HG03558 (cell line): Measurements from ENCODE around the gene FRMPD4.
"Not testable (repeated sequence)": the region's sequence is repeated elsewhere in the genome, so short reads cannot be mapped to it uniquely, and the experiment has no call there.

Experiments
- ATAC-seq: cut with Tn5 transposase; IDR thresholded peaks from one replicate; pipeline ENCODE4 v1.9.1; 2021; ENCODE audit warnings: moderate number of reproducible peaks; ENCODE audit not compliant: unreplicated experiment; ENCODE audit errors: extremely low read depth

The FRMPD4 gene

DNA sequence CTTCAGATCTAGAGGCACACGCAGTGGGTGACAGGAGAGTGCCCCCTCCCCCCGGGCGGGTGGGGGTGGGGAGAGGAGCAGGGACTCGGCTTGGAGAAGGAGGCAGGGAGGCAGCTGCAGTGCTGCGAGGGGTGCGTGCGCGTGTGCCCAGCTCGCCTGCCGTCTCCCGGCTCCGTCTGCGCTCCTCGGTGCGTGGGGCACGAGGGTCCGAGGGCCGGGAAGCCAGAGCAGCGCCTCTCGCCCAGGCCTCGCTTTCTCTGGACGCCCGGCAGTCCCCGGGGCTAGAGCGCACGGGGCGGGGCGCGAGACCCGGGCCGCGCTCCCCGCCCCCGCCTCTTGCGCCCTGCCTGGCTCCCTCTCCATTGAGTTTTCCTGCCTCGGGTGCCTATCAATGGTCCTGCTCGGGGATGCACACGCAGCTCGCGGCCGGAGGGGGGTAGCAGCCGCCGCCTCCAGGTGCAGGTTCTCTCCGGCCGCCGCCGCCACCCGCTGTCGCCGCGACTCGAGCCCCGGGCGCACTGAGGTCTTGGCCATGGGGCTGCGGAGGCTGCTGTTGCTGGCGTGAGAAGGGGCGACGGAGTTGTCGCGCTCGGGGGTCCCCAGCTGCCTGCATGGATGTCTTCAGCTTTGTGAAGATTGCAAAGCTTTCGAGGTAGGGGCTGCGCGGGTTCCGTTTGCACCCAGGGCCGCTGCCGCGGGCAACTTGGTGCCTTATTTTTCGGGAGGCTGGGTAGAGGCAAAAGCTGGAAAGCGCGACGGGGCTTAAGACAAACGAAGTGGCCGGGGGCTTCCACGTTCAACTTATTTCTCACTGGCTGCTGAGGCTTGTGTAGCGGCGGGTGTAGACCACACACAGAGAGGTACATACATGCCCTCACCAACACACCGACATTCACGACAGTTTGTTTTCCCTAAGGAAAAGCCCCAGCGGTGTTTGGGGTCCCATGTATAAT lies at the start of gene FRMPD4:
Gene FRMPD4 (plus strand): TSS at position 113 of the 953 bp plus-strand sequence. CDS start 499 bp downstream, at position 612.
- no peak for ATAC-seq

DNA sequence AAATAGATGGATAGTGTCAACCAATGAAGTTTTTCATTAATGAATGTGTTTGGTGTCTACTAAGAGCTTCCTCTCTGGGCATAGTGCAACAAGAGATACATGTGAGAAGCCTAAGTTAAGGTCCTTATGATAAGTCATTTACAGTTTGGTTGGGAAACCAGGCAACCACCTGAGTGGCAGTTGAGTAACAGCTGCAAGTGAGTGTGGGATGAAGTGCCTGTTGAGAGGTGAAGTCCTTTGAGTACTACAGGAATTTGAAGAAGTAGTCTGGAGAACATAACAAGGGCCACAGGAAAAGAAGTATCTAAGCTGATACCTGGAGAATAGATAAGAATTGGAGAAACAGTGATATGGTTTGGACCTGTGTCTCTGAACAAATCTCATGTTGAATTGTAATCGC lies 48.5 kb upstream of the FRMPD4 start:
- no peak for ATAC-seq

DNA sequence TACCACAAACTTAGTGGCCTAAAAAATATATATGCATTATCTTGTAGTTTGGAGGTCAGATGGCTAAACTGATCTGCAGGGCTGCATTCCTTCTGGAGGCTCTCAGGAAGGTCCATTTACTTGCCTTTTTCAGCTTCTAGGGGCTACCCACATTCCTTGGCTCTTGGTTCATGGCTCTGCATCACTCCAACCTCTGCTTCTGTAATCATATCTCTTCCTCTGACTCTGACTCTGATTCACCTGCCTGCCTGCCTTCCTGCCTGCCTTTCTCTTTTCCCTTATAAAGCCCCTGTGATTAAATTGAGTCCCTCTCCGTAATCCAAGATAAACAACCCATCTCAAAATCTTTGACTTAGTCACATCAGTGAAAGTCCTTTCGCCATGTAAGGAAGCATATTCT lies 25.0 kb upstream of the FRMPD4 start:
- ATAC-seq: no peak

DNA sequence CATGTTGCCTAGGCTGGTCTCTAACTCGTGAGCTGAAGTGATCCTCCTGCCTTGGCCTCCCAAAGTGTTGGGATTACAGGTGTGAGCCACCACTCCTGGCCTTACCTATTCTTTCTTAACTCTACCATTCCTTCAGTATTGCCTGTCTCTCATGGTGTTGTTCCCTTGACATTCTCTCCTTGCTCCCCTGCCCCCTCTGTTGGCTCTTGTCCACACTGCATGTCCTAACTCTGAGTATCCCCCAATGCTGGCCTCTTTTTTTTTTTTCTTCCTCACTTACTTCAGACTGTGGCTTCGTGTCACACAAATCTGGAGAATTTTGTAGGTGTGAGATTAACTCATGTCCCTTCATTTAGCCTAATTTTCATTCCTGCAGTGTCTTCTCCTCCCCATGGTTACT lies 22.9 kb upstream of the FRMPD4 start:
- no peak for ATAC-seq

DNA sequence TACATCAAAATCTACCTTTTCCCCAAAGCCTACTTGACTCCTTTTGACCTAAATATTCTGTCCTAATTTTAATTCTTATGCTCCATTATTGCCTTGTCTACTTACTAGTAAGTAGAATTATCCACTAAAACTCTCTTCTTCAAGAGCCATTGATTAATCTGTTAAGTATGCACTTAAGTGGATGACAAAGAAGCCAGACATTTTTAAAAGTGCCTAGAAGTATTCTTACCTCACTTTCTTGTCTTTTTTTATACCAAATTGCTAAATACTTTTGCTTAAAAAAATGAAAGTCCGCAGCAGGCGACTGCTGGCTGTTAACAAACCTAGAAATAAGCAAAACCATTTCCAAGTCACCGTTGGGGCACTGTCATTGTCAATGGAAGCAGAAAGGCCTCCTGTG lies 20.1 kb upstream of the FRMPD4 start:
- no peak for ATAC-seq

DNA sequence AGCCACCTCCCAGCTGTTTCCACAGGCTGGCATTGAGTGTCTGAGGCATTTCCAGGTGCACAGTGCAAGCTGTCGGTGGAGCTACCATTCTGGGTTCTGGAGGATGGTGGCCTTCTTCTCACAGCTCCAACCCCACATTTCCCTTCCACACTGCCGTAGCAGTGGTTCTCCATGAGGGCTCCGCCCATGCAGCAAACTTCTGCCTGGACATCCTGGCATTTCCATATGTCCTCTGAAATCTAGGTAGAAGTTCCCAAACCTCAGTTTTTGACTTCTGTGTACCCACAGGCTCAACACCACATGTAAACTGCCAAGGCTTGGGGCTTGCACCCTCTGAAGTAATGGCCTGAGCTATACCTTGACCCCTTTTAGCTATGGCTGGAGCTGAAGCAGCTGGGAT lies 10.3 kb upstream of the FRMPD4 start:
- no peak for ATAC-seq

DNA sequence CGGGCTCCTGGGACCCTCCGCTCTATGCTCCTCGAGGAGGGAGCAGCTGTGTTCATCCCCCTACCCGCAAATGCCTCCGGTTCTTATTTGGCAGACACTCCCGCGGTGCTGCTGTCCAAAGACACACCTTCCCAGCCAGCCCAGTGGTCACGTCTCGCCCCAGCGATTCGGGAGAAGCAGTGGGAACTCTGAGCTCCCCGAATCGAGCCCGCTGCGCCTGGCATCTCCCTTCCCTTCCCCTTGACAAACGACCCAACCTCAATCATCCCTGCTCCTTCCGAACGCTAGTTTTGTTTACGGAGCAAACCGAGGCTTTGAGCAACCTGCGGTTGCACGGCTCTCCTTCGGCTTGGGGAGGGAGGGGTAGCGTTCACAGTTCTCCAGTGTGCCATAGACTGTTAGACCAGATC lies 317 bp upstream of the FRMPD4 start:
- ATAC-seq: no peak

DNA sequence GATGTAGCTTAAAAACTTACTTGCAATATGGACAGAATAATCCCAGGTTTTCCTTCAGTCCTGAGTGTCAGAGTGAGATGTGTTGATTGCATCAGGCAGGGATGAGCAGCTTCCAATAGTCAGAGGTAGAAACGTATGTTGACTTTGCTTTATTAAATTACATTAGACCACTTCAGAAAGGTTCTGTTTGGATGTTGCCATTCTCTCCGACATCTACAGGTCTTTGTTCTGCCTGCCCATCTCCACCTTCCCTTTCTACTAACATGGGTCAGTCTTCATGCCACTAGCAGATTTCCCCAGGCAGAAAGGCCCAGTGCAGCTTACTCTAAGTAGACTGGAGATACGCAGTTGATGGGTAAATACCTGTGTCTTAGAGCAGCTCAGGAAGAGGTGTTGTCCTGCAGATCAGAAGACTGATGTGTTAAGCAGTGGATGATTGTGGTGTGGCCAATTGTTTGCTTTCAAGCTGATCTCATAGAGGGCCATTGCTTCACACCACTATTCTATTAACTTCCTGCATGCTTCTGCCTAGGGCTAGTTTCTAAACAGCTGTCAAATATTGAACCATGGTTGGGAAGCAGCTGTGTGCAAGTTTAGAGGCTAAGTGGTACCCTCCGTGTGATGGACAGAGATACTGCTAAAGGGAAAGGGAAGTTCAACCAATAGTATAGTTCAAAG lies 1.8 kb downstream of the FRMPD4 start:
- ATAC-seq: no peak

DNA sequence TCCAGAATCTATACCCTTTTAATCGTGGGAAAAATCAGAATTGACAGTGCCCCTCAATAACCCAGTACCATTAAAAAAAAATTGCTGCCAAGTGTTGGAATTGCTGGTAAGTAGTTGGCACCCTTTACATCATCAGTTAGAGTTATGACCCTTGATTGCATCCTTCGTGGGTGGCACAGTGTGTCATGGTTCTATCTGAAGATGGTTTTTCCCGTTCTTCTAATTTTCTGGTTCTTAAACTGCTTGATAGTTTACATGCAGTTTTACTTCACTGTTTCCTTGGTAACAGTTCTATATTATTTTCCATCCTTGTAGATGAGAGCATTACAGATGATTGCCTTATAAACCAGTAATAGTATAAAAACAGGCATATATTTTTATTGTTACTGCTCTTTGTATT lies 3.2 kb downstream of the FRMPD4 start:
- no peak for ATAC-seq

DNA sequence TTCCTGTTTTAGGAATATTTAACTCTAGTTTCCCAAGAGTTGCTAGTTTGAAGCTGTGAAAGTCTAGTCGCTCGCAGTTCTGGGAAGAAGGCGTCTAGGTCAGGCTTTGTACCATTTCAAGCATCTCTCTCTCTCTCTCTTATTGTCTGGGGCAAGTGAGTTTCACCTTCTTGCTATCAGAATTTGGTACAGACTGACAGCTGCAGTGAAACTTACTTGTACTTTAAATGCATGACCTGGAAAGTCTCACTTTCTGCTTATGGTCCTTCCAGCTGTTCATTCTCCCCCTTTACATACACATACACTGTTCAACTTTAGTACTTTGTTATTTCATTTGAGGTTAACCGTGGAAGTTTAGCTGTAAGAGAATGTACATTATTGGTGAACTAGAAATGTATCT lies 4.4 kb downstream of the FRMPD4 start:
- ATAC-seq: no peak

DNA sequence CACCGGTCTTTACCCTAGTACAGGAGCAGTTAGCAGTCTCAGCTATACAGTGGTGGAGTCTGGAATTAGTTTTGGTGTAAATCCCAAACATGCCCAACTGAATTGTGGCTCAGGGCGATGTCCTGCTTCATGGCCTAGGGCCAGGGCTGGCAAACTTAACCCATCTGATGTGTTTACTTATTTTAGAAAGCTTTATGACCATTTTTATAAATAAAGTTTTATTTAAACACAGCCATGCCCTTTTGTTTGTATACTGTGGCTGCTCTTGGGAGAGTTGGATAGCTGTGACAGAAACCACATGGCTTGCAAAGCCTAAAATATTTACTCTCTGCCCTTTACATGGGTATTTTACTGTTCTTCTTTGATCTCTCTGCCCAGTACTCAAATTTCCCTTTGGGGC lies 7.1 kb downstream of the FRMPD4 start:
- no peak for ATAC-seq

DNA sequence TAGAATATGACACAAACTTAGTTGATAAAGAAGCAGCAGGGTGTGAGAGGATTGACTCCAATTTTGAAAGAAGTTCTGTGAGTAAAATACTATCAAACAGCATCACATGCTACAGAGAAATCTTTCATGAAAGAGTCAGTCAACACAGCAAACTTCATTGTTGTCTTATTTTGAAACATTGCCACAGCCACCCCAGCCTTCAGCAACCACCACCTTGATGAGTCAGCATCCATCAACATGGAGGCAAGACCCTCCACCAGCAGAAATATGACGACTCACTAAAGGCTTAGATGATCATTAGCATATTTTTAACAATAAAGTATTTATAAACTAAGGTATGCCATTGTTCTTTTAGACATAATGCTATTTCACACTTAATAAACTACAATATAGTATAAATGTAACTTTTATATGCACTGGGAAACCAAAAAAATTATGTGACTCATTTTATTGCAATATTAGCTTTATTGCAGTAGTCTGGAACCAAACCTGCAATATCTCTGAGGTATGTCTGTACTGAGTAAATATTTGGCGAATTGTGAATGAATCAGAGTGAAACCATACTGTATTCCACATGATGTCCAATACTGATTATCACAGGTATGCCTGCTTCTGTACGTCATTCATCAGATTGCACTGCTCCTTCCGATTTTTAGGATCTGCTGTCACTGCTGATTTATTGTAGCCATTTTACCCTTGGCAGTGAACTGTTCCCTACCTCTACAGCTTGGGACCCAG lies 11.6 kb downstream of the FRMPD4 start:
- ATAC-seq: no peak

DNA sequence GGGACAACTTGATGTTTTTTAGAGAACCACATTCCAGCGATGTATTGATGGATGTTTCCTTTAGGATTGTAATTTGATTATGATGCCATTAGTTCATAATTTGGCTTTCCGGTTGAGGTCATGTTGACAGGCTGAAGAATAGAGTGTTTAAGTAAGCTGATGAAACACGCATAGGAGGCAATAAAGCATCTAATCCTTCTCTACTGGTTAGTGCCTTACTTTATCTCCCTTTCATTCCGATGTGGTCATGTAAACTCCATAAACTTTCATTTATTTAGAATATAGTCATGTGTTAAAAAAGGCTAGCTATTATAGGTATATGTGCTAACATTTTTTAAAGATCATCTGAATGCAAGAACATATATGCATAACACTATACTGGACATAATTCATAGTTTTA lies 15.0 kb downstream of the FRMPD4 start:
- no peak for ATAC-seq

DNA sequence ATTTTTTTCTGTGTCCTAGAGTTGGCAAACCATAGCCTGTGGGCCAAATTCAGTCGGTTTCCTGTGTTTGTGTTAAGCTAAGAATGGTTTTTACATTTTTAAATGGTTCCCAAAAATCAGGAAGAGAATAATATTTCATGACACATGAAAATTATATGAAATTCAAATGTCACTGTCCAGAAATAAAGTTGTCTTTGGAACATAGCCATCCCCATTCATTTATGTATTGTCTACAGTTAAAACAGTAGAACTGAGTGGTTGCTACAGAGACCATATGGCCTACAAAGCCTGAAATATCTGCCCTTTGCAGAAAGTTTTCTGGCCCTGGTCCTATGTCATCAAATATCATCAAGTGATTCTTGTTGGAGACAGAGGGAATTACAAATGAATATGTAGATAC lies 15.5 kb downstream of the FRMPD4 start:
- ATAC-seq: no peak

DNA sequence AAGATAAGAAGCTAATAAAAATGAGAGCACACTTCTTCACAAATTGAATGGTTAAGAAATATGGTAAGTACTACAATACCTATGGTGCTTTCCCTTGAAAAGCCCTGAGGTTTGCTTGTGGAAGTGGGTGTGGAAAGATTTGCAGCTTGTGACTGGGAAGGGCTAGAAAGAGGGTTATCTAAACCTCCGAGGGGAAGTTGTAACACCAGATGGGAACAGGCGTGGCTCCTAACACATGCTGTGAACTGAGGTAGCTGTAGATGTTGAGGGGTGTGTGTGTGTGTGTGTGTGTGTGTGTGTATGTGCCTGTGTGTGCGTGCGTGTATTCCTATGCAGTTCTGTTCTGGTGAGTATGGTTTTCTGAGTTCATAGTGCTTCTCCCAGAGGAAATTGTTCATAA lies 21.5 kb downstream of the FRMPD4 start:
- no peak for ATAC-seq

DNA sequence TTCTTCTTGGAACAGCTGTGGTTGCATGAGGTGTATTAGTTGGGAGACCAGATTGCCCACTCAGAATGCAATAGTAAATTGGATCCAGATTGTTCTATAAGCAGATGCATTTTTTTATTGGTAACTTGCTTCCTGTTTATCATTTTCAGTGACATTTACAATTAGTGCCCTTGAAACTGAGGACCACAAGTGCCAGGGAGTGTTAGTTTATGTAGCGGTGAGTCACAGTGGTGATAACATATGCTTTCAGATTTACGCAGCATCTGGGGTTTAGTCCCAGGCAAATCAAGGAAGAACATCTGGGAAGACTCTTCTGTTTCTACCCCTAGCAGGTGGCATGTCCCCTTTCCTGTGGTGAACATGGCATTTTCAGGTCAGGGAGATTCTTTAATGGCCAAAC lies 24.1 kb downstream of the FRMPD4 start:
- ATAC-seq: no peak

DNA sequence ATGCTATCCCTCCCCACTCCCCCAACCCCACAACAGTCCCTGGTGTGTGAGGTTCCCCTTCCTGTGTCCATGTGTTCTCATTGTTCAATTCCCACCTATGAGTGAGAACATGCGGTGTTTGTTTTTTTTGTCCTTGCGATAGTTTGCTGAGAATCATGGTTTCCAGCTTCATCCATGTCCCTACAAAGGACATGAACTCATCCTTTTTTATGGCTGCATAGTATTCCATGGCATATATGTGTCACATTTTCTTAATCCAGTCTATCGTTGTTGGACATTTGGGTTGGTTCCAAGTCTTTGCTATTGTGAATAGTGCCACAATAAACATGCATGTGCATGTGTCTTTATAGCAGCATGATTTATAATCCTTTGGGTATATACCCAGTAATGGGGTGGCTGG lies 25.9 kb downstream of the FRMPD4 start:
- ATAC-seq: not testable (repeated sequence)

DNA sequence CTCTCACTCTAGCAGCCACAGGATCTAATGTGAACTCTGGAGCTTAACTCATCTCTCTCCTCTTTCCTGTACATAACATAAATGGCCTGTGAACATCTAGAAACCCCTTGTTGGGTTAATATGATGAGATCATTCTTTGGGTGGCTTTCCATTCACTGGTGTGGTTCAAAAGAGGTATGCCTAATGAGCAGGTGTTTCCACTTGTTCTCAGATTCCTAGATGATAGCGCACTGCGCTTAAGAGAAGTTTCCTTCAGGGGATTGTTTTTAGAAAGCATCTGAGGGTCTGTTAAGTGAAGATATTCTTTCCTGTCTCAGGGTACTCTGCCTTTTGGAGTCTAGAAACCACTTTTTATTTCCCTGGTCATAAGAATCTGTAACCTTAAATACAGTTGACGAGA lies 32.5 kb downstream of the FRMPD4 start:
- ATAC-seq: no peak

DNA sequence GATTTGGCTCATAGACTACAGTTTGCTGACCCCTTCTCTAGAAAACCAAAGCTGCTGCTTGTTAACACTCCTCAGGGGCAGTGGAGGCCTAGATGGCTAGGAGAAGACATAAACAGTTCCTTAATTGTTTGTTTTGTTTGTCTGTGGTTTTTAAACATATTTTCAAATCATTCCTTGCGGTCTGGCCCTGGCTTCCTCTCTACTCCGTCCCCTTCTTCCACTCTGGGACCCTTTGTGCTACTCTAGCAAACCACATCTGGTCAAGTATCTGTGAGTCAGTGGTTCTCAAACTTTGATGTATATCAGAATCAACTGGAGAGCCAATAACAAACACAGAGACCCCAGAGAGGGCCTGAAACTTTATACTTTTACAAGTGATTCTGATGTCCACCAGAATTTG lies 36.1 kb downstream of the FRMPD4 start:
- no peak for ATAC-seq

DNA sequence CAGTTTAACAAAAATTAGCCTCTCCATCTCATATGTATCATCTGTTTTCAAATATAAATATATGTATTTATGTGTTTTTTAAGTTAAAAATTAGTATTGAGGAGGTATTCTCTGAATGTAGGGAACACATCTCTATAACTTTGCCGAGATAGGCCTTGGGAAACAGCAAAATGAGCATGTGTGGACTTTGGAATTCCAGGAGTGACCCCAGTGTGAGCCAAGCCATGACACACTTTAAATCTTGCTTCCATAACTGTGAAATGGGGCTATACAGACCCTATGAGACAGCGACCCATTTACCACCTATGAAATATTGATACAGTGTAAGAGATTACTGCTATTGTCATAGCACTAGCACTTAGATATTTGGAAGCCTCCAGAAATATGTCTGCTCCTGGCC lies 58.8 kb downstream of the FRMPD4 start:
- no peak for ATAC-seq

DNA sequence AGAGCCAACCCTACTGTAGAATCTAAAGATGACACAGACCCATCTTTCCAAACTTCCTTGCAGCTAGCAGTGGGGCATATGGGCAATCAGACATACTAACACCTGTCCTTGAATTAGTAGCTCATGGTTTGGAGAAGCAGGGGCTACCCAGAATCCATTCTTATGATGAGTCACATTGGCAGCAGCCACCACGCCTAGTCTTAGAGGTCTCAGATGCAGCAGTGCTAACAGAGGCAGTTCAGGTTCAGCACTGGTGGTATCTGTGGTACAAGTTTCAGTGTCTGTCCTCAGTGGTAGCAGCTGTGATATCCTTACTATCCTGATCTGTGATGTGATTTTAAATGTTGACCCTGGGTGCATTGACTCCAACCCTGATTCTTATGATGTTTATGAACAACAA lies 68.1 kb downstream of the FRMPD4 start:
- no peak for ATAC-seq
